HG02973 (cell line): ENCODE results near the gene FREY1.

Source experiments
- ATAC-seq: cut with Tn5 transposase; IDR thresholded peaks from one replicate; pipeline ENCODE4 v1.9.1; 2021; ENCODE audit warnings: moderate library complexity; ENCODE audit not compliant: unreplicated experiment

FREY1 gene

GRCh38 chr11:45872651-45873356, 34.3 kb downstream of the FREY1 start:
- no peak for ATAC-seq

- ATAC-seq, result no peak
These were observed 35.4 kb downstream of the FREY1 start for GRCh38 chr11:45871638-45872037.

DNA sequence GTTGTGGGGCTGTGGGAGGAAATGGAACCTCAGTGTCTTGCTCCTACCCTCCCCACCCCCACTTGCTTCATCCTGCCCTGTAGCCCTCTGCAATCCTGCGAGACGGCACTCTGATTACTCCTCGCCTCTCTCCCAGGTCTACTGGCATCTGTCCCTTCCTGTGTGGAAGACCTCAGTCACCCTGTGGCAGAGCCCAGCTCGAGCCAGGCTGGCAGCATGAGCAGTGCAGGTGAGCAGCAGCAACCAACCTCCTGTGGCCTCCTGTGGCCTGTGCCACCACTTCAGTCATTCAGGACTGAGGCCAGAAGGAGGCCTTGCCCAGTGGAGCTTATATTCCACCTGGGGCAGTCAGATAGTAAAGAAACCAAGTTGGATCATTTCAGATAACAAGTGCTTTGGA, 36.4 kb downstream of the FREY1 start:
- ATAC-seq, result no peak

DNA sequence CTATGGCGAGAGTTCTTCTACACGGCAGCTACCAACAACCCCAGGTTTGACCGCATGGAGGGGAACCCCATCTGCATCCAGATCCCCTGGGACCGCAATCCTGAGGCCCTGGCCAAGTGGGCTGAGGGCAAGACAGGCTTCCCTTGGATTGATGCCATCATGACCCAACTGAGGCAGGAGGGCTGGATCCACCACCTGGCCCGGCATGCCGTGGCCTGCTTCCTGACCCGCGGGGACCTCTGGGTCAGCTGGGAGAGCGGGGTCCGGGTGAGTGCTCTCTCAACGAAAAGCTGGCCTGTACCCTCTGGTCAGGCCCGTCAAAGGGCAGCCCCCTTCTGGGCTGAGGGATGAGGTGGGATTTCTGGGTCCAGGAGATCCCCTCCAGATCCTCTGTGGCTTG, 37.5 kb downstream of the FREY1 start:
- no peak for ATAC-seq

DNA sequence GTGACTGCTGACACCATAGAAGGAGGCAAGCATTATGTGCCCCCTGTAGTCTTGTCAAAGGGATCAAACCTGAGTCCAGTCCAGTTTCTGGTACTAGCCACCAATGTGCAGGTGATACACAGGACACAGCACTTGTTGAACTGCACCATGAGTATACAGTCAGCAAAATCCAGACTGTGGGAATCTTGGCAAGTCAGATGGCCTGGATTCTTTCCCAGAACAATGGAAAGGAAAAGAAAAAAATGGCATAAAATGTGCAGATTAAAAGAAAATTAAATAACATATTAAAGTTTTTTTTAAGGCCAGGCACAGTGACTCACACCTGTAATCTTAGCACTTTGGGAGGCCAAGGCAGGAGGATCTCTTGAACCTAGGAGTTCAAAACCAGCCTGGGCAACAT, 43.0 kb downstream of the FREY1 start:
- ATAC-seq, result no peak

DNA sequence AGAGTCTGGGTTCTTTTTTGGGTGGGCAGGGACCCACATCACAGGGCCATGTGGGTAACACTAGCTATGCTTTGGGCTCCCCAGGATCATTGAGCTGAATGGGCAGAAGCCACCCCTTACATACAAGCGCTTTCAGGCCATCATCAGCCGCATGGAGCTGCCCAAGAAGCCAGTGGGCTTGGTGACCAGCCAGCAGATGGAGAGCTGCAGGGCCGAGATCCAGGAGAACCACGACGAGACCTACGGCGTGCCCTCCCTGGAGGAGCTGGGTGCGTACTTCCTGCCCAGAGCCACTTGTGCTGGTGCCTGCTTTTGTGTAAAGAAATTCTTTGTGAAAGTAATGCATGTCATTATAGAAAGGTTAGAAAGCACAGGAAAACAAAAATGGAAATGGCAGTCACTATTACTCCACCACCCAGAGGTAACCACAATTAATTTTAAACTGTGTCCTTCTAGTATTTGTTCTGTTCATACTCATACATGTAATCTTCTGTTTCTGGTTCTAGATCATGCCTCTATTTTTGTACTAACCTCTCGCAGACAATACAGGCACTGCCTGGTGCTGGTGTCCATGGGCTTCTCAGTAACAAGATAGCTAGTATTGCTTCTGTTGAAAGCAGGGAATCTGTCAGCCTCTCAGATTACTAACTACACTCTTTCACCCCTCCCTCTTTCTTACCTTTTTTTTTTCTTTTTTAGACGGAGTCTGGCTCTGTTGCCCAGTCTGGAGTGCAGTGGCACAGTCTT, 46.1 kb downstream of the FREY1 start:
- no peak for ATAC-seq

DNA sequence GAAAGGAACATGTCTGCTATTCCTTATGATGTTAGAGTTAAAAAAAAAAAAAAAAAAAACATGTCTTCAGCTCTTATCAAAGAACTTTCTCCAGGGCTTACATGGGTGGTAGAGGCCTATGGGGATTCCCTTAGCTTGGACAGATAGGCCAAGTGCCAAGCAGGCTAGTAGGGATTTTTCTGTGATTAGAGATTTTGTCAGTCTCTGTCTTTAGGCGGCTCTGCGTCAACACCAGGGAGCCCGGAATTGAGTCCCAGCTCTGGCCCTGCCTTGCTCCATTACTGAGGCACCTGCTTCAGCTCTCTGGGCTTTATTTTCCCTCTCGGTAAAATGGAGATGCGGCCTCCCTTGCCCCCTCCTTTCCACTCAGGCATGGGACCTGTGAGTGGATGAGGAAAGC, 46.7 kb downstream of the FREY1 start:
- ATAC-seq, result no peak

DNA sequence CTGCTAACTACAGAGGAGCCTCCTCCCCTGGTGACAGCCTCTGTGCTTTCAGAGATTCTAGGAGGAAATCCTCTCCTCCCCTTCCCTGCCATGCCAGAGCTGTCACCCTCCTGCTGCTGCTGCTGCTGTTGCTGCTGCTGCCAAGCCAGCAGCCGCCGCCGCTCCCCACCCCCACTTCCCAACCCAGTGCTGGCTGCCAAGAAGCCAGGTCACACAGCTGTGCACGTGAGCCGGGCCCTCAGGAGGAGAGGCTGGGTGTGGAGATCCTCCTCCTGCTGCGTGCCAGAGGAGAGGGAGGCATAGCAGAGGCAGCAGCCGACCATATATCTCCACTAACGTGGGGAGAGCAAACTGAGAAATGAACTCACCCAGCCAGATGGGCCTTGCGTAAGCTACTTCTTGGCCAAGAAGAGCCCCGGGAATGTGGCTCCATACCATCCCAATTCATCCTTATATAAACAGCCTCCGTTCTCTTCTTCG, 47.4 kb downstream of the FREY1 start:
- no peak for ATAC-seq

- no peak for ATAC-seq
These were observed 48.2 kb downstream of the FREY1 start for GRCh38 chr11:45858751-45859398.

DNA sequence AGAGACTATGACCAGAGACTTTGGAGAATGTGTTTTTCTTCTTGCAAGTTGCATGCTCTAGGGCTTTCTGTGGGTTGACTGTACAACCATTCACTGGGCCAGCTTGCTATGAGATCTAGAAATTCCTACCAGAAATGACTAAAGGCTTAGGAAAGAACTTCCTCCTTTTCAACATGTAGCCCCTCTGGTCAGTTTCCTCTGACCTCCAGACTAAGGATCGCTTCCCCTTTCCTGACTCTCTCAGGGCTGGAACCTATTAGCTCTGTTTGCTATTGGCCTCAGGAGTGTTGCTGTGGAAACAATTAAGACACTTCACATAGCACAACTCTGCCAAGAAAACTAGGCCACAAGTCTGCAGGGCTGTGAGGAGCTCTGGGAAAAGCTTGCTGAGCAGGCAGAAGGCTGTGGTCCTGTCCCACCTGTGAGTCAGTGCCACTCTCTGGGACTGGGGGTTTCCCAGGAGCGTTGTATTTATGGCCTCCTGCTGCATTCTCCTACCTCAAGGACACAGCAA, 49.1 kb downstream of the FREY1 start:
- no peak for ATAC-seq
